Stimulated activated CD8-positive, alpha-beta memory T cell treated with anti-CD3 and anti-CD28 coated beads, Interleukin-4, amount 100 ng/mL, for 1 hour (primary cell): ENCODE measurements around the gene RABGGTA.

Experiments used
- DNase-seq, 2 donors: peaks; one replicate each; pipeline ENCODE4 v3.0.0-alpha.2; 2020; ENCODE audit warnings: low read depth in 2 of 2, low spot score in 1 of 2

Gene RABGGTA

GRCh38 chr14:24271134-24271833 lies at the start of gene RABGGTA:
Gene RABGGTA (minus strand): TSS chr14:24271597. CDS start chr14:24271115, 482 bp downstream.
- peak; percentile 67 to 79 for DNase-seq

- DNase-seq: no peak
These were observed 45.9 kb upstream of the RABGGTA start for GRCh38 chr14:24317141-24317928.

GRCh38 chr14:24316597-24316950 lies 45.2 kb upstream of the RABGGTA start:
- no peak for DNase-seq

GRCh38 chr14:24315807-24316596 lies 44.6 kb upstream of the RABGGTA start:
- DNase-seq: no peak

DNA sequence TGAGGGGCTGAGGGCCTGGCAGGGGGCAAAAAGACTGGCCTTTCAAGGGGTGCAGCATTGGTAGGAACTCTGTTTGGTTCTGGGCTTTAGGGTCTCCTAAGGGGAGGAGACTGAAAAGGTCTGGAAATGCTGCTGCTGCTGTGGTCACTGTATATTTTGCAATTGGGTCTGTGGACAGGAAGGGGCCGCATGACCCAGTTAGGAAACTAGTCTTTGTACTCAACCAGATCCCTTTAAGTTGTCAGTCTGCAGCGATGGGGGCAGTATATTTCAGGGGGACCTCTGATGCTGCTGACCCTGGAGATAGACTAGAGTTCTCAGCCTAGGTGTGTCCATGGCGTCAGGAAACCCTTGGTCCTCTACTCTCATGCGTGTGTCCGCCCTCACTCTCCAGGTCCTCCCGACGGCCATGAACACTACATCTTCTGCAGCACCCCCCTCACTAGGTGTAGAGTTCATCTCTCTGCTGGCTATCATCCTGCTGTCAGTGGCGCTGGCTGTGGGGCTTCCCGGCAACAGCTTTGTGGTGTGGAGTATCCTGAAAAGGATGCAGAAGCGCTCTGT lies 43.9 kb upstream of the RABGGTA start:
- DNase-seq: no peak

DNA sequence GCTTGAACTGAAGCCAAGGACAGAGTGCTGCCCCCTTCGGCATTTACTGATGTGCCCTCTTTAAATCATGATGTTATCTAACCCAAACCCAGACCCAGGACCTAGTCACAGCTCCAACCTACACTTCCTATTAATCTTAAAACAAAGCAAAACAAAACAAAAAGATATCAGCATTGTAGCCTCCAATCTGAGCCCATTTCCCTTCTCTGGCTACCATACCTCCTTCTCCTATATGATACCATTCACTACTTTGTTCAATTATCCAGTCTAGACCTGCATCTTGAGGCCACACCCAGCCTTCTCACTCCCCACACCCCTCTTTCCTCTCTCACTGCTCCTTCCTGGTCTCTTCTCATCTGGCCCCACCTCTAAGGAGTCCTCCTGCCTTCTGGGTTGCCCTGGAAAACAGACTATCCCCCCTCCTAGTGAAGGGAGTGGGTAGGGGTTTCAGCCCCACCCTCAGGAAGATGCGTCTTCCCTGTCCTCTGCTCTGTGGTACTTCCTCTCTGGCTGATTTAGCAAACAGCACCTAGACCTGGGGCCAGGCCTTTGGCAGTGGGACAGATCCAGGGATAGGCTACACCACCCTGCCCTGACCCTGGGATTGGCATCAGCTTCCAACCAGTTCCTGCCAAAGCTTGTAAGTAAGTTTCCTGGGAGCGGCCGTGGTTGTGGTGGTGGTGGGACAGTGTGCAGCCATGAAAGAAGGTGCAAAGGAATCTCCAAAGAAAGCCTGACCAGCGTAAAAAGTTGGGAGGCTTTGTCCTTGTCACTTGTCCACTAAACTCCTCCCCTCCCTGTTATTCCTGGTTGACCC lies 43.2 kb upstream of the RABGGTA start:
- DNase-seq: no peak

DNA sequence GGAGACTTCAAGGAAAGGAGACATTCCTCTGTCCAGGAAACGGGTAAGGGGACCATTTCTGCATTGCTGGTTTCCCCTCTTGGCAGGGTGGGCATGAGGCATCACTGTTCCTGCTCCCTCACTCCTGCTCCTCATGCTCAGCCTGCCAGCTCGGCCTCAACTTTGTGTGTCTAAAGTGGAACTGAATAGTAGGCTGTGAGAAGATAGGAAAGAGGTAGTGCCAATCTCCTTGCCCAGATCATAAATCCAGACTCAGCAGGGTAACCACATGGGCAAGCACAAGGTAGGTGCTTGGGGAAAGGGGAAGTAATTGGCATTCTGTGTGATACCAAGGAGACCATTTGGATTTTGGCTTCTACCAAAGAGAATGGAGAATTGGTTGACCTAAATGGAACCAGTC lies 42.5 kb upstream of the RABGGTA start:
- DNase-seq: no peak

DNA sequence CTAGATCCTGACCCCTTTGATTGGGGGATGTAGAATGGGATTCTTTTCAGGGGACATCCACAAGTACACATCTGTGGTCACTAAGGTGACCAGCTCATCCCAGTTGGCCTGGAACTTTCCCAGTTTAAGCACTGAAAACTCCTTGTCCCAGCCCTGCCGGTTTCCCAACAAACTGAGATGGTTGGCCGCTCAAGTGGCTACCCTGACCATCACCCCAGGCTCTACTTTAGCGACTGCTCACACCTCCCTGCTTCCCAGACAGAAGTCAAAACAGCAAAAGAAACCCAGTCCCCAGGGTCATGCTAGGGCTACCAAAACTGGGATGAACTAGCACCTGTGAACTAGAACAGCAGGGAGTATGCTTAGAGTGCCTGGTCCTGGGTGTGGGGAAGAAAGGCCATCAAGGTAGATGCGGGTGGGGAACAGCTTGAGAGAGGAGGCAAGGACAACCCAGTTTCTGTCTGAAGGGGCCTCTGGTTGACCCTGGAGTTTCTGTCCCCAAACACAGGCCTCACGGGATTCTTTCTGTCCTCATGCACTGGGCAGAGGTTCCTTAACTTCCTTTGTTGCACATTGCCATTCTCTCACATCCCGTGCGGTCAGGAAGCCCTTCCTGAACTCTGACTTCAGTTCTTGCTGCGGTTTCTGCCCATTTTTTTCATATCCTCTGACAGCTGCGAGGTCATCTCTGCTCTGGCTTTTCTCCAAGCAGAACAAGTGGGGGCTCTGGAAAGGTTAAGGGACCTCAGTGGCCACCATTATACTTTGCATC lies 41.5 kb upstream of the RABGGTA start:
- DNase-seq: no peak

DNA sequence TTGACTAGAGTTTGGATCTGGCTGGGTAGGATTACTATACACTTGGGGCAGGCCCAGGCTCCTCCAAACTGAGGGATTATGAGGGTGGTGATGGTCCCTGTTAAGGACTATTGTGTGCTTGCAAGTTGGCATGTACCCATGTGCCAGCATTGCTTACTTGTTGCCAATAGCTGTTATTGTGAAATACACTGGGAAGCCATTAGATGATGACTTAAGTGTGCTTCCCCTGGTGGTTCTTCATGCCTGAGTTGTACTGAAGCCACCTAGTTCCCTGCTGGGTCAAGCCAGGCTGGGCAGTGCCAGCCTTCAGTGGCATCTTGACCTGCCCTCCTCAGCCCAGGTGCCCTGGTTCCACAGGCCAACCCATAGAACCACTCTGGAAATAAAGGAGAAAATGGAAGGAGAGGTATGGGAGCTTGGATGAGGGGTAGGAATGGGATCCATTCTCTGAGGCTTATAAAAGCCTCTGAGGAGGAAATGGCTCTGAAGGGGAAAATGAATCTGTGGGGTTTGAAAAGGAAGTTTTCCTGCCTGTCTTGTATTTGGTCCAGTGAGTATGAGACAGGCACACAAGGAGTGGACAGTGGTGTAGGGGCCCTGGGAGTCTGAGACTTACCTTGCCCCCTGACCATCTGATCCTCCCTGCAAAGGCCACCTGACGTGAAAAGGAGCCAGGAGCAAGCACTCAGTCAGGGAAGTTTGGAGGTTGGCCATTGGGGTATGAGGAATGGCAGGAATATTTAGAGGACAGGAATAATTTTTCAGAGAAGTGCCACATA lies 40.6 kb upstream of the RABGGTA start:
- no peak for DNase-seq

- DNase-seq: peak; percentile 32 to 34
These were observed 39.5 kb upstream of the RABGGTA start, which contains the start of gene LTB4R for GRCh38 chr14:24310646-24311604. Gene LTB4R (plus strand): TSS chr14:24311502. CDS start chr14:24315652, 4,150 bp downstream.

DNA sequence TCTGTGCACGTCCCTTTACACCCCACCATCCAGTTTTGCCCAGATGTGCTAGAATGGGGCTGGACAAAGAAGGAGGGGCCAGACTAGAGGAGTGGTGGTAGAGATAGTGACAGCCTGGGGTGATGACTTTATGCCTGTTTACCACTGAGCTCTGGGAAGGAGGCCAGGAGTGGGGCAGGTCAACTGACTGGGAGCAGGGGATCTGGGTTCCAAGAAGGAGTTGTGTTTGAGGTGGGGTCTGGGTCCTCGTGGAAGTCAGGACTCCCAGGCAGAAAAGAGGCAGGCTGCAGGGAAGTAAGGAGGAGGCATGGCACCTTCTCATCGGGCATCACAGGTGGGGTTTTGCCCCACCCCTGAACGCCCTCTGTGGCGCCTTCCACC lies 38.9 kb upstream of the RABGGTA start:
- no peak for DNase-seq

- no peak for DNase-seq
These were observed 38.3 kb upstream of the RABGGTA start, which contains the start of gene LTB4R2 for GRCh38 chr14:24309538-24310264. Gene LTB4R2 (plus strand): TSS chr14:24310140. CDS start chr14:24310665, 525 bp downstream.

GRCh38 chr14:24308342-24309124 lies 37.1 kb upstream of the RABGGTA start:
- no peak for DNase-seq

- DNase-seq: no peak
These were observed 36.4 kb upstream of the RABGGTA start, which contains the start of gene CIDEB for GRCh38 chr14:24307575-24308341. Gene CIDEB (minus strand): TSS chr14:24307977. CDS start chr14:24307858, 119 bp downstream.

DNA sequence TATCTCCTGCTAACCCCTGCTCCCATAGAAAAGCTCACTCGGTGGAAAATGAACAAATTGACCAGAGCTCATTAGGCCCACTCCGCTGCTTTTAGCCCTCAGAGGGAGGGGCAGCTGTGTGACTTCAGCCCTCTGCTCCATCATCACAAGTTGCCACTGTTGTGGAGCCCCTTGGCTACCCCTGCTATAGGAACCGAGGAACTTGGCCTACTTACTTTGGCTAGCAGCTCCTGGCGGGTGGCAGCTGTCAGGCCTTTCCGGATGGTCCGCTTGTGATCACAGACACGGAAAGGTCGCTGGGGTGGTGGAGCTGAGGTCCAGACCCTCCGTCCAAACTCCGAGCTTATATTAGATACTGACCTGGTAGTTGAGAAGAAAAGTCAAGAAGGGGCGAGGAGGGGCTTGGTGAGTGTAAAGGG lies 35.8 kb upstream of the RABGGTA start:
- DNase-seq: no peak
